Activated CD4-positive, alpha-beta T cell treated with anti-CD3 and anti-CD28 coated beads, Interleukin-2, amount 50 U/mL, for 16 hours (primary cell): ENCODE results near the gene ITPA.

Experiments
- DNase-seq: peaks from one replicate; pipeline ENCODE4 v3.0.0-alpha.2; 2020

The ITPA gene

GRCh38 chr20:3209257-3209945 is at the start of gene ITPA:
ITPA (plus strand) TSS chr20:3209498; CDS start chr20:3209552, 54 bp downstream.
- DNase-seq, result peak; percentile 72

GRCh38 chr20:3160418-3160817 is 48.9 kb upstream of the ITPA start:
- DNase-seq, result no peak

- DNase-seq, result no peak
Measured at GRCh38 chr20:3161316-3162079, 47.8 kb upstream of the ITPA start.

GRCh38 chr20:3162080-3162611 is 47.2 kb upstream of the ITPA start:
- no peak for DNase-seq

GRCh38 chr20:3163099-3164042 is 45.9 kb upstream of the ITPA start:
- DNase-seq, result no peak

- DNase-seq, result no peak
Measured at GRCh38 chr20:3164043-3164762, 45.1 kb upstream of the ITPA start.

GRCh38 chr20:3164763-3165410 is 44.4 kb upstream of the ITPA start:
- no peak for DNase-seq

- DNase-seq, result no peak
Measured at GRCh38 chr20:3165473-3166337, 43.6 kb upstream of the ITPA start.

- no peak for DNase-seq
Measured at GRCh38 chr20:3166338-3166912, 42.9 kb upstream of the ITPA start.

- DNase-seq, result no peak
Measured at GRCh38 chr20:3166913-3167342, 42.4 kb upstream of the ITPA start.

- DNase-seq, result no peak
Measured at GRCh38 chr20:3167738-3168078, 41.6 kb upstream of the ITPA start.

- no peak for DNase-seq
Measured at GRCh38 chr20:3168079-3168828, 41.0 kb upstream of the ITPA start.

GRCh38 chr20:3168829-3169590 is 40.3 kb upstream of the ITPA start:
- no peak for DNase-seq

GRCh38 chr20:3171391-3172125 is 37.7 kb upstream of the ITPA start:
- DNase-seq, result no peak

- no peak for DNase-seq
Measured at GRCh38 chr20:3172126-3172932, 37.0 kb upstream of the ITPA start.

- DNase-seq, result peak; percentile 56
Measured at GRCh38 chr20:3172933-3173609, 36.2 kb upstream of the ITPA start, which contains the start of gene LZTS3. LZTS3 (minus strand) TSS chr20:3173549; CDS start chr20:3167163, 6,386 bp downstream.
